ENCODE measurements around the gene DCDC2B. TPM values are rescaled to one million over a fixed set of nuclear protein-coding genes. Genes with fewer than 3 reads are reported as not detected.

DCDC2B gene
- total RNA-seq, 6 experiments from 2014 or later = not detected

GRCh38 chr1:32172621-32173245 lies 36.2 kb upstream of the DCDC2B start:
- no peaks in the 10 kb centered on the region for H3K27me3 ChIP-seq
- DNase-seq (no peak), ATAC-seq (no peak)
- 93% methylated on average over 1 of the region's 1 CpG for WGBS (ENCODE audit: insufficient coverage, low coverage, low lambda C conversion rate, missing lambda C conversion rate)
- TF ChIP-seq CTCF (IDR thresholded peaks at IDR 0.05) (no peak), POLR2A (IDR thresholded peaks at IDR 0.05) (no peak)
- intact Hi-C loops (cut with DNase I) = no loop called here
- peaks cover 0 to 41% (median 21%) of the 10 kb centered on the region in 4 donors for H3K36me3 ChIP-seq
- no peaks in the 10 kb centered on the region for H3K9me3 ChIP-seq
- peaks cover 0 to 14% (median 6%) of the 10 kb centered on the region in 4 donors for H3K4me1 ChIP-seq
- H3K27ac ChIP-seq = no peak overlapping the region
- no peak overlapping the region for H3K4me3 ChIP-seq

GRCh38 chr1:32178380-32179192 lies 30.3 kb upstream of the DCDC2B start:
- H3K4me3 ChIP-seq = peak overlapping the region in 2 of 3 donors; percentile 84 to 87
- no peaks in the 10 kb centered on the region for H3K27me3 ChIP-seq
- intact Hi-C loops (cut with DNase I) = no loop called here
- ATAC-seq (peak; percentile 55 to 71 (median 58)), DNase-seq (peak in 1 of 3 donors; percentile 72)
- H3K4me1 ChIP-seq = peaks cover 0 to 46% (median 19%) of the 10 kb centered on the region in 4 donors
- H3K27ac ChIP-seq = peak overlapping the region; percentile 80 to 95 (median 81)
- TF ChIP-seq CTCF (IDR thresholded peaks at IDR 0.05) (no peak), POLR2A (IDR thresholded peaks at IDR 0.05) (no peak)
- peaks cover 0 to 10% (median 3%) of the 10 kb centered on the region in 4 donors for H3K36me3 ChIP-seq
- WGBS (ENCODE audit: insufficient coverage, low coverage, low lambda C conversion rate, missing lambda C conversion rate) = 30% methylated on average over 7 of the region's 7 CpGs
- no peaks in the 10 kb centered on the region for H3K9me3 ChIP-seq

- intact Hi-C loops (cut with DNase I) = no loop called here
- H3K4me1 ChIP-seq = peaks cover 0 to 46% (median 19%) of the 10 kb centered on the region in 4 donors
- peak overlapping the region; percentile 80 to 95 (median 81) for H3K27ac ChIP-seq
- peak overlapping the region; percentile 49 to 87 (median 84) for H3K4me3 ChIP-seq
- WGBS (ENCODE audit: insufficient coverage, low coverage, low lambda C conversion rate, missing lambda C conversion rate) = 4% methylated on average over 6 of the region's 7 CpGs
- peaks cover 0 to 15% (median 6%) of the 10 kb centered on the region in 4 donors for H3K36me3 ChIP-seq
- TF ChIP-seq CTCF (IDR thresholded peaks at IDR 0.05) (no peak), POLR2A (IDR thresholded peaks at IDR 0.05) (no peak)
- ATAC-seq = no peak
- no peak for DNase-seq
- no peaks in the 10 kb centered on the region for H3K9me3 ChIP-seq
- no peaks in the 10 kb centered on the region for H3K27me3 ChIP-seq
Observed at GRCh38 chr1:32179193-32179442, 29.8 kb upstream of the DCDC2B start.

- H3K27ac ChIP-seq = peak within 1 kb of the TSS; percentile 80 to 95 (median 81)
- DNase-seq (peak; percentile 96), ATAC-seq (peak; percentile 82 to 90 (median 87))
- peaks cover 0 to 20% (median 9%) of the 10 kb centered on the region in 4 donors for H3K36me3 ChIP-seq
- no peaks in the 10 kb centered on the region for H3K9me3 ChIP-seq
- peaks cover 0 to 46% (median 19%) of the 10 kb centered on the region in 4 donors for H3K4me1 ChIP-seq
- 0% methylated on average over 16 of the region's 79 CpGs for WGBS (ENCODE audit: insufficient coverage, low coverage, low lambda C conversion rate, missing lambda C conversion rate)
- intact Hi-C loops (cut with DNase I) = no loop called here
- peak; percentile 72 for TF ChIP-seq POLR2A (IDR thresholded peaks at IDR 0.05)
- TF ChIP-seq CTCF (IDR thresholded peaks at IDR 0.05) = peak in 1 of 4 donors; percentile 22
- no peaks in the 10 kb centered on the region for H3K27me3 ChIP-seq
- H3K4me3 ChIP-seq = peak within 1 kb of the TSS; percentile 49 to 87 (median 84)
Observed at GRCh38 chr1:32179443-32180185, 29.3 kb upstream of the DCDC2B start, which contains the start of gene TXLNA. Gene TXLNA (plus strand): TSS chr1:32179675. CDS start chr1:32180346, 671 bp downstream.

Measured in right lobe of liver (tissue), 6 donors.